Mucosa of stomach (tissue), 1 donor: ENCODE results near the gene CACNA2D3.

Experiments used
- H3K27me3 ChIP-seq: one replicate; pipeline ENCODE4 v1.7.0; 2013; ENCODE audit warnings: mild to moderate bottlenecking, low read length; ENCODE audit not compliant: control insufficient read depth, insufficient read depth
- H3K36me3 ChIP-seq: one replicate; pipeline ENCODE4 v1.7.0; 2013; ENCODE audit warnings: low read length; ENCODE audit not compliant: control insufficient read depth, insufficient read depth
- H3K4me1 ChIP-seq: one replicate; pipeline ENCODE4 v1.7.0; 2013; ENCODE audit warnings: mild to moderate bottlenecking, low read length; ENCODE audit not compliant: control insufficient read depth, insufficient read depth
- H3K4me3 ChIP-seq: one replicate; pipeline ENCODE4 v1.7.0; 2013; ENCODE audit warnings: low read length
- H3K9ac ChIP-seq: one replicate; pipeline ENCODE4 v1.7.0; 2013; ENCODE audit warnings: mild to moderate bottlenecking, low read length, moderate library complexity
- H3K9me3 ChIP-seq: one replicate; pipeline ENCODE4 v1.7.0; 2013; ENCODE audit warnings: mild to moderate bottlenecking, low read length, moderate library complexity; ENCODE audit not compliant: control insufficient read depth
- donor health status: Pancreatic carcinoma.

The CACNA2D3 gene

DNA sequence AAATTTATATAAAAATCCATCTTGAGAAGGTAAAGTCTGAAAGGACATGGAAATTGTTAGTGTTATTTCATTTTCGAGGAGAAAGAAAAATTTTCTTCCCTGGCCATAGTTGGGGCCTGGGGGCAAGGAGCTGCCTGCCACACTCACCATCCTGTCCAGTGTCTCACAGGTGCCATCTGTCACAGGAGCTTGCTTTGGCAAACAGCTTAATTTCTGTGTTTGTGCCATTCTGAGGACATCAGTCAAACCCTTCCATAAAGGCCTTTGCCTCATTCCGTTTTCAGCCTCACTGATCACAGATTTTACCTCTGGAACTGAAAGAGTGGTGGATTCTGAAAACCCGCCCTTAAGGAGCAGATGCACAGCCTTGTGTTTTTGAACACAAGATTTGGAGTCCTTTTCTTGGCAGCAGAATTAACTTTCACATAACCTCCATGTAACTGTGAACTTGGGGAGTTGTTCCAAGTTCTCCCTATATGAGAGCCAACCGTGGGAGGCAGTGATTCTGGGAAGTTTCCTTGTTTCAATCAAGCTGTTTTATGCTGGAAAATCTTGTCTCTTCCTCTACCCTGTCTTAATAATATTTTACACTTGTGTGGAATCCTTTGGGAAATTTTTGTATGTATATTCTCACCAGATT lies 254.7 kb downstream of the CACNA2D3 start:
- Histone ChIP-seq H3K36me3 (no peaks in the 10 kb centered on the region), H3K9ac (no peak overlapping the region), H3K4me1 (peaks cover 3% of the 10 kb centered on the region), H3K4me3 (no peak overlapping the region), H3K9me3 (no peaks in the 10 kb centered on the region), H3K27me3 (peaks cover 4% of the 10 kb centered on the region)

DNA sequence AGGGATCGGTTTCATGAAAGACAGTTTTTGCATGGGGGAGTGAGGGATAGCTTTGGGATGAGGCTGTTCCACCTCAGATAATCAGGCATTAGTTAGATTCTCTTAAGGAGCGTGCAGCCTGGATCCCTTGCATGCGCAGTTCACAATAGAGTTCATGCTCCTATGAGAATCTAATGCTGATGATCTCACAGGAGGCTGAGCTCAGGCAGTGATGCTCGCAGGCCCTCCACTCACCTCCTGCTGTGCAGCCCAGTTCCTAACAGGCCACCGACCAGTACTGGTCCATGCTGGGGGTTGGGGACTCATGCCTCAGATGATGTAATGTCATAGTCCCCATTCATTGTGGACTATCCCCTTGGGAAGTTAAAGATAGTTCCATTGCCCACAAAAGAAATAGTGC lies 255.8 kb downstream of the CACNA2D3 start:
- no peaks in the 10 kb centered on the region for H3K4me1 ChIP-seq
- H3K4me3 ChIP-seq: no peak overlapping the region
- peaks cover 4% of the 10 kb centered on the region for H3K27me3 ChIP-seq
- no peaks in the 10 kb centered on the region for H3K36me3 ChIP-seq
- no peaks in the 10 kb centered on the region for H3K9me3 ChIP-seq
- H3K9ac ChIP-seq: no peak overlapping the region

DNA sequence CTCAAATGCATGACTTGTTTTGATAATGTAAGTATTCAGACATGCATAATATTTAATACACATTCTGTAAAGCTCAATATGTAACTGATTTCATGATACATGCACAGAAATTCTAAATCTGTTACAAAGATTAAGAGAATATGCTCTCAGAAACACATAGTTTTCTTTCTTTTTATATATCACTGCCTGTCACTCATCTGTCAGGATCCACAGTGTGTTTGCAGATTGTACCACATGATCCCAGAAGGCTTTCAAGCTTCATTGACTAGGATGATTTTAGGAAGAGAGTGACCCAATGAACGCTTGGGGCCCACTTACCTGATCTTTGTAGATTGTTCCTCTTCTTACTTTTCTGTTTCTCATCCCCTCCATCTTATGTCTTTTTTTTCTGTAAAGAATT lies 261.9 kb downstream of the CACNA2D3 start:
- H3K4me1 ChIP-seq: no peaks in the 10 kb centered on the region
- no peaks in the 10 kb centered on the region for H3K27me3 ChIP-seq
- no peaks in the 10 kb centered on the region for H3K36me3 ChIP-seq
- H3K9ac ChIP-seq: no peak overlapping the region
- no peaks in the 10 kb centered on the region for H3K9me3 ChIP-seq
- H3K4me3 ChIP-seq: no peak overlapping the region

DNA sequence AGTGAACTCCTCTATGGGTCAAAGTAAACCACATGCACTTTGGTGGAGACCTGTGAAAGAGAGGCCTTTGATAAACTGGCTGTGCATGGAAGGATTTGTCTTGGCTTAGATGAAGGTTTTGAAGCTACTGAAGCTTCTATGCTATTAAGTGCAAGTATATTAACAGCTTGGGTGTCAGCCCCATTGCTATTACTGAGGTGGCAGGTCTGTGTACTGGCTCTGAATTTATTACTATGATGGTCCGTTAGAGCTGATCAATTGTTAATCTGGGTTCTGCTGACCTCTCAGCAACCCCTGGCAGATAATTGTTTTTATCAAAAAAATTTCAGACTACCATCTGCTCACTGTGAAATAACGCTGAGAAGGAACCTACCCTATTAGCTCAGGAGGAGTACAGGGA lies 268.2 kb downstream of the CACNA2D3 start:
- H3K4me1 ChIP-seq: no peaks in the 10 kb centered on the region
- H3K36me3 ChIP-seq: no peaks in the 10 kb centered on the region
- no peak overlapping the region for H3K9ac ChIP-seq
- no peaks in the 10 kb centered on the region for H3K9me3 ChIP-seq
- H3K27me3 ChIP-seq: no peaks in the 10 kb centered on the region
- H3K4me3 ChIP-seq: no peak overlapping the region

DNA sequence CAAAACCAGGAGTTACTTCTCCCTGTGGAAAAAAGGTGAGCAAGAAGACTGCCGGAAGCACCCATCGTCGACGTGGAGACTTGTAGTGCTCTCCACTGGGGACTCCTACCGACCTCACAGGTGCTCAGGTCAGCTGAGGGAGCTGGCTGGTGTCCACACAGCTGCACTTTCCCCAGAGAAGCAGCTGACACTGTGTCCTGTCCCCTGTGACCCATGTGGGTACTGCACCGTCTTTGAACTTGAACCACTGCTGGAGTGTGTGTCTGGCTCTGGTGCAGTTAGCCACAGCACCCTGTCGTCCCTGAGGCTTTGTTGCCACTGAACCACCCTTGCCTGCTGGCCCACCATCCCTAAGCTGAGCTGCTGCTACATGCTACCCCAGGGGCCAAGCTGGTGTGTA lies 270.8 kb downstream of the CACNA2D3 start:
- Histone ChIP-seq H3K27me3 (no peaks in the 10 kb centered on the region), H3K9ac (no peak overlapping the region), H3K36me3 (no peaks in the 10 kb centered on the region), H3K4me3 (no peak overlapping the region), H3K4me1 (no peaks in the 10 kb centered on the region), H3K9me3 (no peaks in the 10 kb centered on the region)

DNA sequence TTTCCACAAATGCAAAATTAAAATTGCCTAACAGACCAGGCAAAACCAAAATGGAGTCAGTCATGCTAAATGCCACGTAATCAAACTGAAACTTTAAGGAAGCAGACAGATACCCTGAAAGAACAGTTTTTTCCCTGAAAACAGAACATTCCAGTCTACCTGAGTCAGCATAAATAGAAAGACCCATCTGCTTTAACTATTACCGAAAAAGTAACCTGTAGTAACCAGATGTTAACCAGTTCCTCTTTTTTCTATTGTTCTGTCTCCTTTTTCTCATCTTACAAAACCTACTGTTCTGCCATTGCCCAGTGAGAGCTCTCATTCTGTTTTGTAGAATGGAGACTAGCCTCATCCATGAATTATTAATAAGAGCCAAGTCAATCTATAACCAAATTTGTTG lies 286.0 kb downstream of the CACNA2D3 start:
- no peaks in the 10 kb centered on the region for H3K36me3 ChIP-seq
- no peaks in the 10 kb centered on the region for H3K4me1 ChIP-seq
- H3K9ac ChIP-seq: no peak overlapping the region
- H3K27me3 ChIP-seq: no peaks in the 10 kb centered on the region
- H3K4me3 ChIP-seq: no peak overlapping the region
- no peaks in the 10 kb centered on the region for H3K9me3 ChIP-seq

DNA sequence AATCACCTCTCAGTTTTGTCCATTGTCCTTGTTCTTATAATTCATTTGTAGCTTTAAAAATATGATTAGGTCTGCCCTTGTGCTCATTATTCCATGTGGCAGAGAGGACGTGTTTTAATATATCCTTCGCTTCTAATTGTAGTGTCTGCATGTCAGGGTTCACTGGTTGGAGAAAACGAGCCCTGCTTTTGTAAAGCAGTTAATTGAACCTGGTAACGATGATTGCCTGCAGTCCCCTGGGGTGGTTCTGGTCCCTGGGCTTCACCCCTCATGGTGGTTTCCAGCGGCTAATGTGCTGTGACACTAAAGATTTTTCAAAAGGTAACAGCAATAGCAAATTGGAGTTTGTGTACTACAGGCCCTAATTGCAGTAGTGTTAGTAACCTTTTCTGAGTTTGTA lies 299.6 kb downstream of the CACNA2D3 start:
- H3K4me3 ChIP-seq: no peak overlapping the region
- no peaks in the 10 kb centered on the region for H3K4me1 ChIP-seq
- no peaks in the 10 kb centered on the region for H3K27me3 ChIP-seq
- H3K9me3 ChIP-seq: no peaks in the 10 kb centered on the region
- H3K36me3 ChIP-seq: no peaks in the 10 kb centered on the region
- no peak overlapping the region for H3K9ac ChIP-seq

DNA sequence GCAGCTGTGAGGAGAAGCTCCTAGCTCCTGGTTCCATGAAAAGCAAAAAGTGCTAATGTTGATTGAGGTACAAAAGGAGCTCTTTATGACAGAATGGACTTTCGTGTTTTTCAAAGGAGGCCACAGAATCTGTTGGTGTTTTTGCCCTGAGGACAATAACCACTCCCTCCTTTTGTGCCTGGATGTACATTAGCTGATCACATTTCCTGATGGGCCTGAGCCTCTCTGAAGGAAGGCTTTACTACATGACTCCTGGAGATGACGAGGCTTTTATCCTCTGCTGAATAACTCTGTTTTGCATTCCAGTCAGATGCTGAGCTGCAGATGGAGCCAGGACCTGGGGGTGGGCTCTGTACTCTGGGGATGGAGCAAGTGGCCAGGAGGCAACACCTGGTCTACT lies 301.9 kb downstream of the CACNA2D3 start:
- Histone ChIP-seq H3K9ac (no peak overlapping the region), H3K4me3 (no peak overlapping the region), H3K27me3 (no peaks in the 10 kb centered on the region)

DNA sequence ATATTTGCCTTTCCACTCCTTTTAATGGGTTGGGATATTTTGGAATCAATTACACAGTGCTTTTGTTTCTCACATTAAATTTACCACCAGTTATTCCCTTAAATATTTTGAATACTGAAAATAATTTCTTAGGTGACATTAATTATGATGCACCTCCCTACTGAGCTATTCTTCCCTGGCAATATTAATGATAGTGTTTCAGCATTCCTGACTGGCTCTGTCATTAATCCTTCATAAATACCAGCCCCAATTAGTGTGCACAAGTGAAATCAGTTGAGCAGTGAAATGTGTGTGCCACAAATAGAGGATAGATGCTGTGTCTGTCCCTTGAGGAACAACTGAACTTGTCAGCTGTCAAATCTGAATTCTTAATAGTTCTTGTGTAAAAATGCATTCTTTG lies 304.0 kb downstream of the CACNA2D3 start:
- Histone ChIP-seq H3K4me1 (no peaks in the 10 kb centered on the region), H3K4me3 (no peak overlapping the region), H3K9me3 (no peaks in the 10 kb centered on the region), H3K9ac (no peak overlapping the region), H3K27me3 (no peaks in the 10 kb centered on the region), H3K36me3 (no peaks in the 10 kb centered on the region)

More for the DNA sequence above, 301.9 kb downstream of the CACNA2D3 start:
- H3K36me3 ChIP-seq: no peaks in the 10 kb centered on the region
- no peaks in the 10 kb centered on the region for H3K9me3 ChIP-seq
- no peaks in the 10 kb centered on the region for H3K4me1 ChIP-seq

DNA sequence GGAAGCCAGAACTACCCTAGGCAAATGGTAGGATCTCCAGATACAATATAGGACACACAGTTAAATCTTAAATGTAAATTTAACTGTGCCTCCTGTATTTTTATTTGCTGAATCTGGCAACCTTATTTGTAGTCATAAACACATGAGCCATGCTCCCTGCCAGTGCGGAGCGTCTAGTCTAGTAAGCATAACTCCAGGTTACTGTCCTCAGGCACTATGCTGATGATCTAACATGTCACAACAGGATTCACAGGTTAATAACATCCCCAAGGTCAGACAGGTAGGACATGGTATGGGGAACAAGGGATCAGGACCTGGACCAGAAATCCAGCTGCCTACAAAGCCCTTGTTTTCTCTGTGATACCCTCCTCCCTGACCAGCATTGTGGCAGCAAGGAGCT lies 305.1 kb downstream of the CACNA2D3 start:
- Histone ChIP-seq H3K9me3 (no peaks in the 10 kb centered on the region), H3K27me3 (no peaks in the 10 kb centered on the region), H3K36me3 (no peaks in the 10 kb centered on the region), H3K4me1 (no peaks in the 10 kb centered on the region), H3K9ac (no peak overlapping the region), H3K4me3 (no peak overlapping the region)

DNA sequence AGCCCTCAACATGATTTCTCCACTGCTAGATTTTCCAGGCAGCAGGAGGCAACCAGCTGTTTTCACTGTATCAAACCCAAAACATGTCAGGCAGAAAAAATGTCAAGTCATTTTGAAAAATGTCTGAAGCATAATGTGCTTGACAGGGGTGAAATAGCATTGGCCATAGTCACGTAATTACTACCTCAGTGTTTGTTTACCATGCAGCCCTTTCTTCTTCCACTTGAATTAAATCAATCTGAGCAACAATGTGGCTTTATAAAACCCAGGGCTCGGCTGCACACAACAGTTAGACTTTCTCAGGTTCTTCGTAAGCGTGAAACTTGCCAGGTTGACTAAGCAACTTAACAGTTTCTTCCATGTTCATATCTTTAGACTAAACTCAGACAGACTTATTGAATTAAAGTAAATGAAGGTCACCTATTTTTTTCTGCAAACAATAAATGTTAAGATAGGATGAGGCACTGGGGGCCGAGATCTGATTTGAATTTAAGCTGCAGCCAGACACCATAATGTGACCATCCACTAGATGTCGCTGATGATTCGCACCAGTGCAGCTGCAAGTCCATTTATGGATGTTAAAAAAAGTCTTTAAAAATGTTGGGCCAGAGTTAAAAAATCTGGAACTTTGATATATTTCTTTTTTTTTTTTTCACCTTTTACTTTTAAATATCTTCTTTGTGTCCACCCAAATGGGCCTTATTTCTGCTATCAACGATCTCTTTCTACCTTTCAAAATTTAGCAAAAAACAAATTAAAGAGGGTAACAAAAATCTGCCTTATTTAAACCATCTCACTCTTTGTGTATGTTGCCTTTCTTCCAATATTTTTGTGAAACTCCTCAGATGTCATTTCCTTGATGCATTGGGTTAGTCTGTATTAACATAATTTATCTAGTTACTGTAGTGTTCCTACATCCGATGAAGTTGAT lies 305.9 kb downstream of the CACNA2D3 start:
- Histone ChIP-seq H3K36me3 (no peaks in the 10 kb centered on the region), H3K27me3 (no peaks in the 10 kb centered on the region), H3K9ac (no peak overlapping the region), H3K9me3 (no peaks in the 10 kb centered on the region), H3K4me3 (no peak overlapping the region), H3K4me1 (no peaks in the 10 kb centered on the region)

DNA sequence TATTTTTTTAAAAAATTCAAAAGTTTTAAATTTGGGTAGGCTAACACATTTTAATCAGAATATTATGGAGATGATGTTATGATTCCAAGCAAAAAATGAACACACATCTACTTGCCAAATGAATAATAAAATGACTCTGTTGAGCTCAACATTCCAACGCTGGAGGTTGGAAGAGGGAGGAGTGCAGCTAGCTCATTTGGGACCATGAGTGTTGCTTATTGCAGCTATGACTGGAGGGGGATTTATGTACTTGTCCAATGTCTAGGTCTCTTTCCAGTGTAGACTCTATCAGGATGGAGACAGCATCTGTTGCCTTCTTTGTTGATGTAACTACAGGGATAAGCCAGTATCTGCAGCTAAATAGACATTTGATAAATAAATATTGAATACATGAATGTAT lies 310.6 kb downstream of the CACNA2D3 start:
- no peak overlapping the region for H3K4me3 ChIP-seq
- H3K4me1 ChIP-seq: no peaks in the 10 kb centered on the region
- H3K9ac ChIP-seq: no peak overlapping the region
- H3K27me3 ChIP-seq: peaks cover 3% of the 10 kb centered on the region
- no peaks in the 10 kb centered on the region for H3K36me3 ChIP-seq
- H3K9me3 ChIP-seq: no peaks in the 10 kb centered on the region
